ENCODE measurements around the gene IL21R. TPM values are rescaled to one million over a fixed set of nuclear protein-coding genes. Genes with fewer than 3 reads are reported as not detected.

IL21R gene
- total and polyA plus RNA-seq, 11 donors: 0.04 to 6.0 (median 0.26) TPM; not detected in 1

DNA sequence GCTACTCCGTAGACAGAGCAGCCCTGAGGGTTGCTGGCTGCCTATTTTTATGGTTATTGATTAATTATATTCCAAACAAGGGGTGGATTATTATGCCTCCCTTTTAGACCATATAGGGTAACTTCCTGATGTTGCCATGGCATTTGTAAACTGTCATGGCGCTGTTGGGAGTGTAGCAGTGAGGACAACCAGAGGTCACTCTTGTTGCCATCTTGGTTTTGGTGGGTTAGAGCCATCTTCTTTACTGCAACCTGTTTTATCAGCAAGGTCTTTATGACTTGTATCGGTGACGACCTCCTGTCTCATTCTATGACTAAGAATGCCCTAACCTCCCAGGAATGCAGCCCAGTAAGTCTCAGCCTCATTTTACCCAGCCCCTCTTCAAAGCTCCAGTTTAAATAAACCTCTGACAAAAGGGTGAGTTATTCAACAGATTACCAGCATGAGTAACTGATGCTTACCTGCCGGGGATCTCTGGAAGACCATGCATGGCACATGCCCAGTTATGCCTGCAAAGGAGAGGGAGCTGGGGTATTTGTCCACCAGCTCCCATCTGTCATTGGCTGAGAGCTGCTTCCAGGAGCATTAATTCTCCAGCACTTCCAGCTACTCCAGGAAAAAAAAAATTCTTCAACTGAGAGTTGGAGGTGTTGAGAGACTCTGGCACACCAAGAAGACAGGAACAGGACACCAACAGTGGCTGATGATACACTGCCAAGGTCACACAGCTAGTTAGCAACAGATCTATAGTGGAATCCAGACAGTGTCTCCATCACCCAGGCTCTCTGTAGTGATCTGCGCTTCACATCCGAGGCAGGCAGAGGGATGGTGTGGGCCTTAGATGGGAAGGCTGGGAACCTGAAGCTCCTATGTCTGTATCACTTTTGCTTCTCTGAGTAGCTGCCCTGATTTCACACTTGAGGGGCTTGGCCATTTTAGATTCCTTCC is 36.6 kb upstream of the IL21R start:
- WGBS, 4 donors: 68 to 85% (median 80%) methylated on average over 7 of the region's 7 CpGs
- TF ChIP-seq POLR2A (IDR thresholded peaks at IDR 0.05): no peak
- no peak for TF ChIP-seq CTCF (IDR thresholded peaks at IDR 0.05)
- ATAC-seq (no peak), DNase-seq (no peak)
- Histone ChIP-seq H3K9me3 (peaks cover 0 to 4% (median 0%) of the 10 kb centered on the region in 12 donors), H3K4me1 (peaks cover 0 to 23% (median 12%) of the 10 kb centered on the region in 12 donors), H3K36me3 (peaks cover 0 to 39% (median 30%) of the 10 kb centered on the region in 9 donors), H3K4me3 (no peak overlapping the region), H3K27ac (peak overlapping the region in 2 of 12 donors; percentile 45 to 91), H3K27me3 (no peaks in the 10 kb centered on the region)
- intact Hi-C loops (cut with DNase I): loop anchor here in 7 of 10 donors (2.0 to 10.0 kb wide), 13 partner anchors 48 to 1531 kb away; no protein-coding TSS in a partner anchor

GRCh38 chr16:27366687-27367460 is 35.1 kb upstream of the IL21R start:
- no peak for DNase-seq
- Histone ChIP-seq H3K36me3 (peaks cover 0 to 25% (median 16%) of the 10 kb centered on the region in 9 donors), H3K9me3 (peaks cover 0 to 9% (median 0%) of the 10 kb centered on the region in 12 donors), H3K27me3 (no peaks in the 10 kb centered on the region), H3K4me1 (peaks cover 0 to 23% (median 12%) of the 10 kb centered on the region in 12 donors), H3K27ac (peak overlapping the region in 11 of 12 donors; percentile 31 to 91 (median 53)), H3K4me3 (peak overlapping the region in 6 of 12 donors; percentile 22 to 48 (median 30))
- intact Hi-C loops (cut with DNase I): loop anchor here in 7 of 10 donors (2.0 to 10.0 kb wide), 13 partner anchors 50 to 1532 kb away; no protein-coding TSS in a partner anchor
- 58 to 67% (median 60%) methylated on average over 12 to 14 of the region's 14 CpGs for WGBS, 4 donors
- TF ChIP-seq POLR2A (IDR thresholded peaks at IDR 0.05) (no peak), CTCF (IDR thresholded peaks at IDR 0.05) (no peak)
- ATAC-seq: peak in 3 of 4 donors; percentile 28 to 32 (median 29)

DNA sequence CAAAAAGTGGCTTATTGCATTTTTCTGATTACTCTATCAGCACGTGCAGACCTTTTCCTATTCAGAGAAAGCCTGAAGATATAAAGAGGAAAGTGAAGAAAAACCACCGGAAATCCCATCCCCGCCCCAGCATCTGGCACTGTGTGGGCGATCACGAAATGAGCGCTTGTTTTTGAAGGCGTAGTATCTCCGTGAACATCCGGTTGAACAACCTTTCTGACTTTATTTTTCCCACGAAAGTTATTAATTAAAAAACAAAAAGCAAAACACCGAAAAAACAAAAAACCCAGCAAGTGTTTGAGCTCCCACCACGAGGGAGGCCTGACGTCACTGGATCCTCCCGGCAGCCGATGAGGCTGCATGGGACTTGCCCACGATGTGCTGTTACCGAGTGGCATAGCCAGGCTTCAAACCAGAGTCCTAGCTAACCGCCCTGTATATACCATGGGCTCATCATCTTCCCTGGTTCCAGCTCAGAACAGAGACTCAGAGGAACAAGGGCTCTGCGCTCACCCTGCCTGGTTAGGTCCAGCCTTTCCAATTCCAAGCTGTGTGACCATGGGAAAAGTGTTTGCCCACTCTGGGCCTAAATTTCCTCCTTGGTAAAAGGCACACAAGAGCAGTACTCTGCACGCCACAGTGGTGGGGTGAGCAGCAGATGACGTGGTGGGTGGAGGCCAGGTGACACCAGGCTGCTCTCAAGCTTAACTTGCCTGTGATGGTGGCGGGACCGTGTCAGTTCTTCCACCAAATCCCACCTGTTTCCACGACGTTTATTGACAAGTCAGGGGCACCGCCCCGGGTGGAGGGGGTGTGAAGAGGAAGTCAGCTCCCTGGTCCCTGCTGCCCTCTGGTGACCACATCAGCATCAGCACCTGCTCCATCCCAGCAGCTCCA is 34.3 kb upstream of the IL21R start:
- Histone ChIP-seq H3K4me3 (peak overlapping the region in 10 of 12 donors; percentile 1 to 48 (median 30)), H3K9me3 (peaks cover 0 to 9% (median 0%) of the 10 kb centered on the region in 12 donors), H3K36me3 (peaks cover 0 to 17% (median 8%) of the 10 kb centered on the region in 9 donors), H3K27ac (peak overlapping the region in 11 of 12 donors; percentile 40 to 91 (median 53)), H3K27me3 (no peaks in the 10 kb centered on the region), H3K4me1 (peaks cover 0 to 31% (median 12%) of the 10 kb centered on the region in 12 donors)
- TF ChIP-seq CTCF (IDR thresholded peaks at IDR 0.05) (peak; percentile 72 to 93 (median 86)), POLR2A (IDR thresholded peaks at IDR 0.05) (no peak)
- intact Hi-C loops (cut with DNase I): loop anchor here (1.0 to 10.0 kb wide), 15 partner anchors 50 to 1533 kb away; no protein-coding TSS in a partner anchor
- DNase-seq: peak; percentile 81 to 88 (median 84)
- 24 to 34% (median 27%) methylated on average over 22 to 27 of the region's 27 CpGs for WGBS, 4 donors
- peak; percentile 77 to 89 (median 86) for ATAC-seq

Data from heart left ventricle (tissue), 16 donors.